ENCODE data around the gene PDXK. TPM values are rescaled to one million over a fixed set of nuclear protein-coding genes. Genes with fewer than 3 reads are reported as not detected.

PDXK gene
- total and polyA plus RNA-seq, 2 of the 13 experiments (the other 11 are each of a cell fraction or from before 2014, with no cell fraction given) = 114 to 184 TPM

GRCh38 chr21:43721206-43721605, 2.3 kb downstream of the PDXK start:
- peaks cover 38% of the 10 kb centered on the region for H3K4me1 ChIP-seq (ENCODE audit: insufficient read depth, low read length)
- peaks cover 27% of the 10 kb centered on the region for H4K20me1 ChIP-seq (ENCODE audit: insufficient read depth, low read length)
- WGBS (ENCODE audit: low lambda C conversion rate) = 88% methylated on average over 2 of the region's 4 CpGs
- no peak for TF ChIP-seq GABPB1 (CRISPR knock-in tag; IDR thresholded peaks at IDR 0.05)
- no peak for TF ChIP-seq SP1 (IDR thresholded peaks at IDR 0.05)
- no peak for TF ChIP-seq SP1 (CRISPR knock-in tag; IDR thresholded peaks at IDR 0.05)
- no peak for TF ChIP-seq RBM22 (optimal IDR thresholded peaks at IDR 0.05; ENCODE audit: low read length)
- TF ChIP-seq DPF2 (CRISPR knock-in tag; IDR thresholded peaks at IDR 0.05; ENCODE audit: borderline replicate concordance, low read depth) = no peak
- no peak for TF ChIP-seq NR0B2 (CRISPR knock-in tag; IDR thresholded peaks at IDR 0.05)
- no peak for TF ChIP-seq ZNF431 (CRISPR knock-in tag; IDR thresholded peaks at IDR 0.05; ENCODE audit: borderline replicate concordance, low read depth)
- TF ChIP-seq ZNF12 (CRISPR knock-in tag; IDR thresholded peaks at IDR 0.05) = no peak
- TF ChIP-seq TFE3 (CRISPR knock-in tag; IDR thresholded peaks at IDR 0.05) = no peak
- TF ChIP-seq TGIF2 (CRISPR knock-in tag; IDR thresholded peaks at IDR 0.05) = no peak
- TF ChIP-seq RFXAP (CRISPR knock-in tag; IDR thresholded peaks at IDR 0.05; ENCODE audit: borderline replicate concordance) = no peak
- no peak for TF ChIP-seq HMGA1 (CRISPR knock-in tag; conservative IDR thresholded peaks at IDR 0.05)
- no peak for TF ChIP-seq SIN3B (IDR thresholded peaks at IDR 0.05; ENCODE audit: low read length)
- TF ChIP-seq HNRNPK (IDR thresholded peaks at IDR 0.05; ENCODE audit: low read depth, low read length, poor library complexity, severe bottlenecking) = no peak
- TF ChIP-seq JUN (CRISPR knock-in tag; IDR thresholded peaks at IDR 0.05) = no peak
- no peak for TF ChIP-seq ZNF552 (CRISPR knock-in tag; IDR thresholded peaks at IDR 0.05; ENCODE audit: borderline replicate concordance)
- TF ChIP-seq CSRNP2 (CRISPR knock-in tag; conservative IDR thresholded peaks at IDR 0.05; ENCODE audit: low read depth) = no peak
- peak overlapping the region; percentile 98 for H3K4me2 ChIP-seq (ENCODE audit: low read depth, low read length)
- DNase-seq (ENCODE audit: low spot score) (no peak), ATAC-seq (no peak), FAIRE-seq (no peak)
- intact Hi-C loops (cut with micrococcal nuclease; ENCODE audit: unreplicated experiment) = no loop called here
- peak overlapping the region; percentile 79 to 97 (median 91); a peak in 5 of 6 replicates for H3K4me3 ChIP-seq (replicated peaks in 1 of 3; ENCODE audit: insufficient read depth in 1 of 3, low read depth in 2 of 3, low read length in 3 of 3)
- H2AFZ ChIP-seq (ENCODE audit: low read length) = no peak overlapping the region
- ChIA-PET POLR2A (interaction anchor here (1.1 to 1.2 kb wide), 2 partner anchors 10 to 68 kb away, joined by 3 read pairs; no protein-coding TSS in a partner anchor), CTCF (ENCODE audit: low intra/inter-chr PET ratio, low total read pairs) (no interaction called here)
- peaks cover 2 to 3% of the 10 kb centered on the region in 2 experiments; a peak in 2 of 5 replicates for H3K27me3 ChIP-seq (ENCODE audit: control insufficient read depth in 1 of 2, insufficient read depth in 2 of 2, low read length in 2 of 2)
- no peak overlapping the region for H3K27ac ChIP-seq (ENCODE audit: extremely low read length, insufficient read depth, low read length)
- H3K36me3 ChIP-seq (replicated peaks in 1 of 2; ENCODE audit: control insufficient read depth in 1 of 2, insufficient read depth in 2 of 2, low read length in 2 of 2) = peaks cover 8 to 19% of the 10 kb centered on the region in 2 experiments; a peak in 4 of 5 replicates
- in situ Hi-C loops (cut with HindIII; ENCODE audit: extremely low pct_ligation_motif_present, low pct_unique_long_range_greater_than_20kb) = no loop called here
- H3K9ac ChIP-seq (ENCODE audit: insufficient read depth, low read depth, low read length) = peak overlapping the region; percentile 93; the same call in 1 of the 2 replicates
- peaks cover 56% of the 10 kb centered on the region for H3K79me2 ChIP-seq (ENCODE audit: insufficient read depth, low read length)
- H3K9me3 ChIP-seq (ENCODE audit: low read length) = no peaks in the 10 kb centered on the region
- no TSS peak for BruUV-seq (replicated peaks)

Data from HepG2 (cell line).